Measurements from ENCODE around the gene ARL17B.

GRCh38 chr17:46270032-46270431 lies 91.5 kb downstream of the ARL17B start:
- TF ChIP-seq CTCF (conservative IDR thresholded peaks at IDR 0.05 in 1 of 2, IDR thresholded peaks at IDR 0.05 in 1 of 2; ENCODE audit: low read depth in 1 of 2, low read length in 2 of 2) (no peak), EZH2 (IDR thresholded peaks at IDR 0.05; ENCODE audit: low read length, missing control alignments) (no peak)
